CD4-positive, alpha-beta T cell treated with Interleukin-17A for 4 hours (primary cell): ENCODE results near the gene CHN2.
"Not testable (repeated sequence)": the region's sequence is repeated elsewhere in the genome, so short reads cannot be mapped to it uniquely, and the experiment has no call there.

Experiments
- DNase-seq: peaks from one replicate; pipeline ENCODE4 v3.0.0-alpha.2; 2020; ENCODE audit warnings: mixed read lengths

Gene CHN2

DNA sequence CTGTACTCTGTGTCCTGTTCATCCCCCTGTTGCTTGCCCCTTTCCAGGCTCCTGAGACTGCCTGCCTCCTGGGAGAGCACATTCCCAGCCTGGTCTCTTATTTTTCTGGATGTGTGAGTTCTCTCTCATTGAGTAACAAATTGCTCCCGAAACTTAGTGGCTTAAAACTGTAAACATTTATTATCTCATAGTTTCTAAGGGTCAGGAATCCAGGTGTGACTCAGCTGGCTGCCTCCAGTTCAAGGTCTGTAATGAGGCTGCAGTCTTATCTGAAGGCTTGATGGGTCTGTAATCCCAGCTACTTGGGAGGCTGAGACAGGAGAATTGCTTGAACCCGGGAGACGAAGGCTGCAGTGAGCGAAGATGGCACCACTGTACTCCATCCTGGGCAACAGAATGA lies 315.5 kb downstream of the CHN2 start:
- no peak for DNase-seq

DNA sequence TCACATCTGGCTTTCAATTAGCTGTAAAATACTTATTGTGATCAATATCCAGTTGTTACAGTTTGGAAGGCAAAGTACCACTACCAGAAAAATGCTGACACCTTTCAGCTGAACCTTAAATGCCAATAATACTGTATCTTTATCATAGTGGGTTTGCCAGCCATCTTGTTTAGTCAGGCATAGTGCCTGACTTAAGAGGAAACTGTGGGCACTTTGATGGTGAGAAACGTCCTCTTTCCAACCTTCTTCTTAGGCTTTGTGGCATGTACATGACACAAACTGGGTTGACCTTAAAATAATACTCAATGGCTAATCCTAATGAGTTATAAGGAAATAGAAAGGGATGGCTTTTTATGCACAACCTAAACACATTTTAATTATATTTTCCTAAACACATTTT lies 316.8 kb downstream of the CHN2 start:
- no peak for DNase-seq

DNA sequence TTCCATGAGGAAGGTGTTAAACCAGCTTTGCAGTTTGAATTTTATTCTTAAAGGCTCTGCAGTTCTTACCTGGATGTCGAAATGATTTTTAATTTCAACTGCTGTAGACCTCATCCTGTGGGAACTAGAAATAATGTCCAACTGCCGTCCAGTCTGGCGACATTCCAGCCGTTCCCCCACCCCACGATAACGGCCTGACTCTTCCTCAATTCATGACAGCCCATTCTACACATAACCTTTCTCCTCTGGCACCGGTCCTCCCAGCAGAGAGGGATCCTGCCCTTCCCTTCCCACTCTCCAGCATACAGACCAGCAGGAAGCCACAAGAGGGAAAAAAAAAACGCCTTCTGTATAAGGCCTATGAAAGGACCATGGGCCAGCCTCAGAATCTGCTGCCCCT lies 317.3 kb downstream of the CHN2 start:
- DNase-seq, result no peak

DNA sequence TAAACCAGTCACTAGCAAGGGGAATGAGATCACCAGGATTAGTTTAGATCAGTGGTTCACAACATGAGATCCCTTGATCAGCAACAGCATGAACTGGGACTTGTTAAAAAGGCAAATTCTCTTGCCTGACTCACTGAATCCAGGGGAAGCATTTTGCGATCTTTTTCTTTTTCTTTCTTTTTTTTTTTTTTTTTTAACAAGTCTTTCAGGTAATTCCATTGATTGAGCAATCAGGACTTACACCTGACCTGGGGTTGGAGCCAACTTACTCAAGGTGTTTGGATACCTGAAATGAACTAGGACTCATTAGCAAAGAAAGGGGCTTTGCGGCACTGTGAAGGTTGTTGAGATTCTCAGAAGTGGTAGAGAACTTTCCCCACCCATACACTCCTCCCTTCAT lies 321.9 kb downstream of the CHN2 start:
- DNase-seq, result no peak

DNA sequence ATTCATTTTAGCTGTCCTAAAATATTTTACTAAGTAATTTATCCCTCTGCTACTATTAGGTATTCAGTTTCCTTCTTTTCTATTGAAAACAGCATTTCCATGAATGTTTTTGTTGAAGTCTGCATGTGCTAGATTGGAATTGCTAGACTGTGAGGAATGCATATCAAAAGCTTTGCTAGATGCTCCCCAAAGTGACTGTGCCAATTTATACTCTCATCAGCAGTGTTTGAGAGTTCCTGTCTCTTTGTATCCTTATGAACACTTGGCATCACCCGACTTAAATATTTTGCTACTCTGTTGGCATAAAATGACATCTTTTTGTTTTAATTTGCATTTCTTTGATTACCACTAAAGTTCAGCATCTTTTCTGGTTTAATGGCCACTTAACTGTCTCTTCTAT lies 324.0 kb downstream of the CHN2 start:
- no peak for DNase-seq

DNA sequence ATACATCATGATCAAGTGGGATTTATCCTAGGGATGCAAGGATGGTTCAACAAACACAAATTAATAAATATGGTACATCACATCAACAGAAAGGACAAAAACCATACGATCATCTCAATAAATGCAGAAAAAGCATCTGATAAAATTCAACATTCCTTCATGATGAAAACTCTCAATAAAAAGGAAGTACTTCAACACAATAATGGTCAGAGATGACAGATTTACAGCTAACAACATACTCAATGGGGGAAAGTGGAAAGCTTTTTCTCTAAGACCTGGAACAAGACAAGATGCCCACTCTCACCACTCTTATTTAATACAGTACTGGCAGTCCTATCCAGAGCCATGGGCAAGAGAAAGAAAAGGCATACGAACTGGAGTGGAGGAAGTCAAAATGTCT lies 329.2 kb downstream of the CHN2 start:
- DNase-seq, result no peak

DNA sequence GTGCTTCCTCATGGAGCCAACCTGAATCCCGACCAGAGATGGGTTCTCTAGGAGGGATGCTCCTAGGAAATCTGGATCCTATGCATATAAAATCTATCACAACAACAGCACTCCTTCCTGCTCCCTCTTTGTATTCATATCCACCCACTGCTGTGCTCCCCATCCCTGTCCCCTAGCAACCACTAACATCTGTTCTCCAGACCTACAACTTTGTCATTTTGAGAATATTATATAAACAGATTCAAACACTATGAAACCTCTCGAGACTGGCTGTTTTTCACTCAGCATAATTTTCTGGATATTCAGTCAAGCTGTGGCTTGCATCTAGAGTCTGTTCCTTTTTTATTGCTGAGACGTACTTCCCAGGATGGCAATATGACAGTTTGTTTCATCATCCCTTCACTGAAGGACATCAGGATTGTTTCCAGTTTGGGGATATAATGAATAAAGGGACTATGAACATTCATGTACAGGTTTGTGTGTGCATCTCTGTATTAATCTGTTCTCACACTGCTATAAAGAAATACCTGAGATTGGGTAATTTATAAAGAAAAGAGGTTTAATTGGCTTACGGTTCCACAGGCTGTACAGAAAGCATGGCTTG lies 333.0 kb downstream of the CHN2 start:
- DNase-seq, result no peak

DNA sequence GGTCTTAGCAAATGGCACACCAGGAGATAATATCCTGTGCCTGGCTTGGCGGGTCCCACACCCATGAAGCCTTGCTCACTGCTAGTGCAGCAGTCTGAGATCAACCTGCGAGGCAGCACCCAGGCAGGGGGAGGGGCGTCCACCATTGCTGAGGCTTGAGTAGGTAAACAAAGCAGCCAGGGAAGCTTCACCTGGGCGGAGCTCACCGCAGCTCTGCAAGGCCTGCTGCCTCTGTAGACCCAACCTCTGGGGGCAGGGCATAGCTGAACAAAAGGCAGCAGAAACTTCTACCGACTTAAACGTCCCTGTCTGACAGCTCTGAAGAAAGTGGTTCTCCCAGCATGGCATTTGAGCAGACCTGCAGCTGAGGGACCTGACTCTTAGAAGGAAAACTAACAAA lies 334.0 kb downstream of the CHN2 start:
- not testable (repeated sequence) for DNase-seq
